ENCODE data around the gene FEM1A.
A peak's percentile ranks its signal among the peaks of the same experiment; 100 is the strongest.
"Not testable (repeated sequence)": the region's sequence is repeated elsewhere in the genome, so short reads cannot be mapped to it uniquely, and the experiment has no call there.

Gene FEM1A

DNA sequence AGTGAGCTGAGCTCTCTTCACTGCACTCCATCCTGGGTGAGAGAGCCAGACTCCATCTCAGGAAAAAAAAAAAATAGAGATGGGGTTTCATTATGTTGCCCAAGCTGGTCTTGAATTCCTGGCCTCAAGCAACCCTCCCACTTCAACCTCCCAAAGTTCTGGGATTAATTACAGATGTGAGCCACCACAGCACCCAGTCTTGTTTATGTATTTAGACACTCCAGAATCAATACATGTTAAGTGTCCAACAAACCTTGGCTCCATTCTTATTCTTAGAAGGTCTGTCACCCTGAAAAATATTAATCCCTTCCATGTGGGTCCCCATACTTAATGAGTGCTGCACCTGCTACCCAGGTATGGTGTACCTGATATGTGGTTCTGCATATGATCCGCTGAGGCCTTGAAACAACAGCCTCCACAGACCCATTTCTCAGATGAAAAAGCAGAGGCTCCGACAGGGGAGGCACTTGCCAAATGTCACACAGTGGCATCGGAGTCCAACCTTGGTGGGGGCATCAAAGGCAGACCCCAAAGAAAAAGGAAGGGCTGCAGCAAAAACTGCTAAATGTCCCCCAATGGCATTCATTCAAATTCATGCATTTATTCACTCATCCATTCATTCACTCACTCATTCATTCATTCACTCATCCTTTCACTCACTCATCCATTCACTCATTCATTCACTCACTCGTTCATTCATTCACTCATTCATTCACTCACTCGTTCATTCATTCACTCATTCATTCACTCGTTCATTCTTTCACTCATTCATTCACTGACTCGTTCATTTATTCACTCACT lies 23.3 kb downstream of the FEM1A start:
- no peak for FAIRE-seq

DNA sequence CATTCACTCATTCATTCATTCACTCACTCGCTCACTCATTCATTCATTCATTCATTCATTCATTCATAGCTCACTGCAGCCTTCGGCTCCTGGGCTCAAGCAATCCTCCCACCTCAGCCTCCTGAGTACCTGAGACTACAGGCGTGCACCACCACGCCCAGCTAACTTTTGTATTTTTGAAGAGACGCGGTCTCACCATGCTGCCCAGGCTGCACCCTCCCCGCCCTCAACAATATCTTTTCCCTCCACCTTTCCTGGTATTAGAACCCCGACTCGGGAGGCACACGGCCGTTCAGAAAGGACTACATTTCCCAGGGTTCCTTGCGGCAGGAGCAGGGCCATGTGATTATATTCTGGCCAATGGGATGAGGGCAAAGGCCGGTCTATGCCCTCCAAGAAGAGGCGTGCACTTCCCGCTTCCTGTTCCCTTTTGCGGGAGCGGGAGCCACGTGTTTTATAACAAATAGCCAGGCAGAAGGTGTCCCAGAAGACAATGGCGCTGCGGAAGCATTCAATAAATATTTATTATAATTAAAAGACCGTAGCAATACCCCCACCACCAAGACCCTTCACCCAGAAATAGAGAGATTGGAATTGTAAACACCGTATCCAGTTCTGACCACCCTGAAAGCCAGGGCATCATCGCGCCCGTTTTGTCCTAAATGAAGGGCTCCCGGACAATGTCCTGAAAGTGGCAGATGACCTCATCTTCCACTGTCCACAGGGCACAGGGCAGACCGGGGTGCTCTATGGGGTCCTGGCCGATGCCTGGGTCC lies 24.1 kb downstream of the FEM1A start:
- peak; percentile 93 for FAIRE-seq

DNA sequence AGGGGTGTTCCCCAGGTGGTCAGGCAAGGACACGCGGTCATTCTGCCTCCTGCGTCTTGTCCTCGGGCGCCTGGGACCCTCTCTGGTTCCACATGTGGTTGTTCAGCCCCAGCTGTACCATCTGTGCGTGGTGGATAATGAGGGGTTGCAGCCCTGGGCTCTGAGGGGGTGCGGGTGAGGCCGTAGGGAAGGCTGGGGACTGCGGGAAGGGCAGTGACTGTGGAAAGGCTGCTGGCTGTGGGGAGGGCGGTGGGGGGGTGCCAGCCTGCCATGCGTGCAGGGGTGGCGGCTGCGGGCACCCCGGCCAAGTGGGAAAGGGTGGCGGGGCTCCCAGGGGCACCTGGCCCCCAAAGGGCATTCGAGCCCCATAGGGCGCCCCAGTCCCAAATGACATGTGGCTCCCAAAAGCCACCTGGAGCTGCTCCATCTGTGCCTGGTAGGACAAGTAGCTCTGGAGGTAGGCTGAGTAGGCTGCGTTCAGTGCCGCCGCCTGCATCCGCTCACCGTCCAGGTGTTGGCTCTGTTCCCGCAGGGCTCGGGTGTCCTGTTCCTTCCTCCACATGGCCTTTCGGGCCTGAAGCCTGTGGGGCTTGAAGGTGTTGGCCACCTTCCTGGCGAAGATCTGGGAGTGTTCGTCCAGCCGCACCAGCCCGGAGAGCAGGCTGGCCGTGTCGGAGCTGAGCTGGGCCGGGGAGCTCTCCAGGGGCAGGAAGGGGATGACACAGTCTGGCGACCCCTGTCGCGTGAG lies 24.8 kb downstream of the FEM1A start:
- FAIRE-seq, result no peak

DNA sequence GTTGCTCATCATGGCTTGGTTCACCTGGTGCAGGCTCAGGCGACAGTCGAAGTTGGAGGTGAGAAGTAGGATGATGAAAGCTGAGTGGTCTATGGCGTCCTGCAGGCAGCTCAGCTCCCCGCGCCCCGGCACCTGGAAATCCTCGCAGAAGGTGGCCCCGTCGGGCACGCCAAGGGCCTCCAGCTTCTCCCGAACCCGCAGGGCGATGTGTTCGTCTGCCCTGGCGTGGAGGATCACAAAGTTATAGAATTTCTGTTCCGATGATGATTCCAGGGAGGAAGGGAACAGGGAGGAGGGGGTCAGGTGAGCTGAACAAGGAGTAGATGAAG lies 25.4 kb downstream of the FEM1A start:
- no peak for FAIRE-seq

DNA sequence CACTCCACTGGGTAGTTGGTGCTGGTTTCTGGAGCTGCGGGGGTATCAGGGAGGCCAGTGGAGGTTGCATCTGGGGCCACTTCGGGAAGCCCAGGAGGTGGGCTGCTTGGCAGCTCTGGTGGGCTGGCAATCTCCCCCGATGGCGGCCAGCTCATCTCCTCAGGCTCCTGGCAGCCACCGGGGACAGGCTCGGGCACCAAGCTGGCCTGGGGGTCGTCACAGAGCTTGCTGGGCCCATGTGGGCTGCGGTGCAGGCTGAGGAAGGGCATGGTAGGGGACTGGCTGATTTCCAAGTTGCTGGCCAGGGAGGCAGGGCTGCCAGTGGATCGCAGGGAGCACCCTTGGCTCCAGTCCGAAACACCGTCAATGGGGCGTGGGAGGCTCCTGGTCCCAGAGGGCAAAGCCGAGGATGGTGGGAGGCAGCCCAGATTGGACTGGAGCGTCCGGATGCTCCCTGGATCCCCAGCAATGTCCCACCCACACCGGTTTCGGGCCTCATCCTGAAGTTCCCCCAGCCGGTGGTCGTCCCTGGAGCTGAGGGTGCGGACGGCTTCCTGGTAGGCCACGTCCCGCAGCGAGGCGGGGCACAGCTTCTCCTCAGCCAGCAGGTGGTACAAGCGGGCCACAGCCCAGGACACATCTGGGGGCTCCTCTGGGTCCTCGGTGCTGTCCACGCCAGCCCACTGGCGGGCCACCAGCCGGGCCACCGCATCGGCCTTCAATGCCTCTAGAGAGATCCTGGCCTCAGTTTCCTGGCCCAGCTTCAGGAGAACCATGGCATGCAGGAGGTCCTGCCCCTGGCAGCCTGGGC lies 26.1 kb downstream of the FEM1A start:
- no peak for FAIRE-seq

DNA sequence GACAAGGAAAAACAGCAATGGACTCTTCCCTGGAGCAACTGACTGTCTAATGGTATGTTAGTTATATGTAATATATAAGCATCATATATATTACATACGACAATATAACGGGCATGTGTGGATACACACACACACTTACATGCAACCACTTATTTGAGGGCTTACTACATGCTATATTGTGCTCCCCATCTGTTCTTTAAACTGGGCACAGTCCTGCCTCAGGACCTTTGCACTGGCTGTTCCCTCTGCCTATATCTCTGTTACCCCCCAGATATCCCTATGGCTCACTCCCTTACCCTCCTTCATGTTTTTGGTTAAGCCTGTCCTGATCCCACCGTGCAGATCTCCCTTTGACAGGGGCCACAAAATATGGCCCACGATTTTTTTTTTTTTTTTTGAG lies 29.7 kb downstream of the FEM1A start:
- FAIRE-seq, result no peak

DNA sequence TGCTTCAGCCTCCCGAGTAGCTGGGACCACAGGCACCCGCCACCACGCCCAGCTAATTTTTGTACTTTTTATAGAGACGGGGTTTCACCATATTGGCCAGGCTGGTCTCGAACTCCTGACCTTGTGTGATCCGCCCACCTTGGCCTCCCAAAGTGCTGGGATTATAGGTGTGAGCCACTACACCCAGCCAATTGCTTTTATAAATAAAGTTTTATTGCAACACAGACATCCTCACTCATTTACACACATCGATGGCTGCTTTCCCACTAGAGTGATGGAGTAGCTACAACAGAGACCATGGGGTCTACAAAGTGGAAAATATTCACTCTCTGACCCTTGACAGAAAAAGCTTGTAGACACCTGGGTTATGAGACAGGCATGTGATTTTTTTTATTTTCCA lies 30.8 kb downstream of the FEM1A start:
- FAIRE-seq, result not testable (repeated sequence)

DNA sequence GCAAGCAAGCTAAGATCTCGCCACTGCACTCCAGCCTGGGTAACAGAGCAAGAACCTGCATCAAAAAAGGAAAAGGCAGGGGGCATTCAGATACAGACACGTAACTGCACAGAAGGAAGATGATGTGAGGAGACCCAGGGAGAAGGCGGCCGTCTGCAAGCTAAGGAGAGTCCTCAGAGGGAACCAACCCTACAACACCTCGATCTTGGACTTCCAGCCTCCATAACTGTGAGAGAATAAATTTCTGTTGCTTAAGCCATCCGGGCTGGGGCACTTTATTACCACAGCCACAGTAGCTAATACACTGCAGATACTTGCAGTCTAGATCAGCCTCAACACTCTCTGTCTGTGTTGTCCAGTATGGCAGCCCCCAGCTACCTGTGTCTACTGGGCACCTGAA lies 32.0 kb downstream of the FEM1A start:
- no peak for FAIRE-seq

DNA sequence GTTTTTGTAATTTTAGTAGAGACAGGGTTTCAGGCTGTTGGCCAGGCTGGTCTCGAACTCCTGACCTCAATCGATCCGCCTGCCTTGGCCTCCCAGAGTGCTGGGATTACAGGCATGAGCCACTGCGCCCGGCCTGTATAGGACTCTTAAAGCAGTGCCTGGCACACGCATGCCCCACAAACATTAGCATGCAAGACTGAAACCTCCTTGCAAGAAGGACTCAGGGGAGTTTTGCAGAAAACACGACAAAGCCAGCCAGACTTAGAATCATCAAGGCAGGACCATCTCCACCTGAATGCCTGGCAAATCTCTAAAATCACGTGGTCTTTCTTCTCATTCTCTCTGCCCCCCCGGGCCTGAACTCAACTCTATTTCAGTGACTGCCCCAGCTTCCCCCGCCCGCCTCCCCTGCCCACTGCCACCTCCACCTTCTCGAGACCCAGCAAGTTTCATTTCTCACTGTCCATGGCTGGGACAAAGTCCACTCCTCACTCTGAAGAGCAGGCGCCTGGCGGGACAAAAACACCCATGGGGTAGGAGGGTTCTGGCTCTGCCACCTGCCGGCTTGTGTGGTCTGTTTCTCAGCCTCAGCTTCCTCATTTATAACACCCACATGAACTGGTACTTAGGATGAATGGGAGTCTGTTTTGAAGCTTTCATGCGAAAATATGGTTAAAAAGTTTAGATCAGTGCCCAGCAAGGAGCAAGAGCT lies 37.6 kb downstream of the FEM1A start:
- no peak for FAIRE-seq

DNA sequence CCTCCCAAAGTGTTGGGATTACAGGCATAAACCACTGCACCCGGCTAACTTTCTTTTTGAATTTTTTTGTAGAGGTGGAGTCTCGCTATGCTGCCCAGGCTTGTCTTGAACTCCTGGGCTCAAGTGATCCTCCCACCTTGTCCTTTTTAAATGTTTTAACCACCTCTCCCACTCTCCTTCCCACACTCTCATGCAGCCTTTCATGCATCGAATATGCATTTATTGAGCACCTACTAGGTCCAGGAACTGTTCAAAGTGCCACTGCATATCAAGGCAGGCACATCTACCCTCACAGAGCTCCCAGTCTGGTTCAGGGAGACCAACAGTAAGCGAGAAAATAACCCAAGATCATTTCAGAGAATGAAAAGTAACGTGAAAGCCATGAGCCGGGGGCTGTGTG lies 38.8 kb downstream of the FEM1A start:
- no peak for FAIRE-seq

DNA sequence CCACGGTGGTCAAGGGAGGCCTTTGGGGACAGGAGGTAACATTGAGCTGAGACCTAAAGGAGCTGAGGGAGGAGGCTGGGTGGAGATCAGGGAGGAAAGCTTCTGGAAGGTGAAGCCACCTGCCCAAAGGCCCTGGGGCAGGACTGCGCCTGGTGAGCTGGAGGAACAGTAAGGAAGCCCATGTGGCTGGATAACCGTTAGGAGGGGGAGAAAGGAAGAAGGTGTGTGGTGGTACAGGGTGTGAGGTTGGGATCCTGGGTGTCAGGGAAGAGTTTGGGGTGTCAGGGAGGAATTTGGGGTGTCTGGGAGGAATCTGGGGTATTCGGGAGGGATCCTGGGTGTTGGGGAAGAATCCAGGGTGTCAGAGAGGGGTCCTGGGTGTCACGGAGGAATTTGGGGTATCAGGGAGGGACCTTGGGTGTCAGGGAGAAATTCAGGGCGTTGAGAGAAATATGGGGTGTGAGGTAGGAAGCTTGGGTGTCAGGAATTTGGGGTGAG lies 39.3 kb downstream of the FEM1A start:
- no peak for FAIRE-seq

DNA sequence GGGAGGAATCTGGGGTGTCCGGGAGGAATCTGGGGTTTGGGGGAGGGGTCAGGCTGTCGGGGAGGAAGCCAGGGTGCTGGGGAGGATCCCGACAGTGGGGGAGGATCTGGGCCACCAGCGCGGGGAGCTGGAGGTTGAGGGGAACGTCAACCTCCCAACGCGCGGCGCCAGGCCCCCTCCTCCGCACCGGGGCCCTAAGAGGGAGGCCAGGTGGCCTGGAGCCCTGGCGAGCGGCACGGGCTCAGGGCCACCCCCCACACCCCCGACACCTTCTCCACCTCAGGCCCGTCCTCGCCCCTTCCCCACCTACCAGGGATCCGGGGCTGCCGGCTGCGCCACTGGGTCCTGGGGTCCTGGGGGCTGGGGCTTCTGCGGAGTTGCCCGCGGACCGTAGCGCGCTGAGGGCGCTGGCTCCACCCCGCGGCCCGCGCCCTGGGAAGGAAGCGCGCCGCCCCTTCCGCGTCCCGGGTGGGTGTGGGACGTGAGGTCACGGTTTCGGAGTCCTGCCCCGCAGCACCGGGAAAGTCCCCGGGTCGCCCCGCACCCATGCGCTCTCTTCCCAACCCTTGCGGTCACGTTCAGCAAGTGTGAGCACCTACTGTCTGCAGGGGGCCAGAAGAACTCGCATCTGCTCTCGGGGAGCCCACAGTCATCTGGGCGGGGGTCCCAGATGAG lies 39.9 kb downstream of the FEM1A start, which contains the start of gene TICAM1:
Gene TICAM1, minus strand, starts transcription at position 409 of the 675 bp plus-strand sequence. CDS start 13,335 bp downstream, outside the sequence.
- no peak for FAIRE-seq

DNA sequence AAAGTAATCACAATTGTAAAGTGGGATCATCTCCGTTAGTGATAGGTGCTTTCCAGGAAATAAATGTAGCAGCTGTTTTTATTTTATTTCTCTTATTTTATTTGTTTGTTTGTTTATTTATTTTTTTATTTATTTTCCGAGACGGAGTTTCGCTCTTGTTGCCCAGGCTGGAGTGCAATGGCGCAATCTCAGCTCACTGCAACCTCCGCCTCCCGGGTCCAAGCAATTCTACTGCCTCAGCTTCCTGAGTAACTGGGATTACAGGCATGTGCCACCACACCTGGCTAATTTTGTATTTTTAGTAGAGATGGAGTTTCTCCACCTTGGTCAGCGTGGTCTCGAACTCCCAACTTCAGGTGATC lies 40.4 kb downstream of the FEM1A start:
- FAIRE-seq, result not testable (repeated sequence)

DNA sequence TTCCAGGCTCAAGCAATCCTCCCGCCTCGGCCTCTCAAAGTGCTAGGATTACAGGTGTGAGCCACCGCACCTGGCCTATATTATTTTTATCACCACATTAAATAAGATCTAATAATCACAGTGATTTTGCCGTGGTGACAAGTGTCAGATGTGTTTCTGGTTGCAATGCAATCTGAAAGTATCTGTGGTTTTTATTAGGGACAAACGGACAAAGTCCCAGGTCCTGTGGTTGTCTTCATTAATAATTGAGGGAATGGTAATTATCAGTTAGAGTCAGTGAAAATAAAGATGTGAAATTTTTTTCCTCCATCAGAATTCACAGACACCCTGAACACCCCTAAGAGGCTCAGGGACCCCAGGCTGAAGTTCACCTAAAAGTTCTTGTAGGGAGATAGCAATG lies 41.2 kb downstream of the FEM1A start:
- no peak for FAIRE-seq

DNA sequence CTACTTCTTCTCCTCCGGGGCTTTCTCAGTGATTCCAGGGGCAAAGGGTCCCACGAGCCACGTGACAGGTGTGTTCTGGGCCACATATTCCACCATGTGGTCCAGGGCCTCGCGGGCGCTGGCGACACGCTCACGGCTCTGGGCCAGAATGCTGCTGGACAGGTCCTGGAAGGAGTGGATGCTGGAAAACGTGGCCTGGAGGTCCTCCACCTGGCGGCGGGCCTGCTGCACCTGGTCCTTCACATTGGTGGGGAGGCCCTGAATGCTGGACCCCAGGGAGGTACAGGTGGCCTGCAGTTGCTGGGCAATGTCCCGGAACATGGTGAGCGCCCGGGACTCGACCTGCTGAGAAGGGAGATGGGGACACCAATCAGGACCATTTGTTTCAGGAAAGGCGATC lies 47.7 kb downstream of the FEM1A start:
- FAIRE-seq, result no peak

DNA sequence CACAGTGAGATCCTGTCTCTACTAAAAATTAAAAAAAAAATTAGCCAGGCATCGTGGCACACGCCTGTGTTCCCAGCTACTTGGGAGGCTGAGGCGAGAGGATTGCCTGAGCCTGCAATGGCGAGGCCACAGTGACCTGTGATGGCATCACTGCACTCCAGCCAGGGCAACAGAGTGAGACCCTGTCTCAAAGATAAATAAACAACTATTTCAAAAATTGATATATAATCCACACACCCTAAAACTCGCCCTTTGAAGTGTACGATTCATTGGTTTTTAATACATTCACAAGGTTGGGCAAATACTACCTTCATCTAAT lies 52.1 kb downstream of the FEM1A start:
- FAIRE-seq, result no peak

DNA sequence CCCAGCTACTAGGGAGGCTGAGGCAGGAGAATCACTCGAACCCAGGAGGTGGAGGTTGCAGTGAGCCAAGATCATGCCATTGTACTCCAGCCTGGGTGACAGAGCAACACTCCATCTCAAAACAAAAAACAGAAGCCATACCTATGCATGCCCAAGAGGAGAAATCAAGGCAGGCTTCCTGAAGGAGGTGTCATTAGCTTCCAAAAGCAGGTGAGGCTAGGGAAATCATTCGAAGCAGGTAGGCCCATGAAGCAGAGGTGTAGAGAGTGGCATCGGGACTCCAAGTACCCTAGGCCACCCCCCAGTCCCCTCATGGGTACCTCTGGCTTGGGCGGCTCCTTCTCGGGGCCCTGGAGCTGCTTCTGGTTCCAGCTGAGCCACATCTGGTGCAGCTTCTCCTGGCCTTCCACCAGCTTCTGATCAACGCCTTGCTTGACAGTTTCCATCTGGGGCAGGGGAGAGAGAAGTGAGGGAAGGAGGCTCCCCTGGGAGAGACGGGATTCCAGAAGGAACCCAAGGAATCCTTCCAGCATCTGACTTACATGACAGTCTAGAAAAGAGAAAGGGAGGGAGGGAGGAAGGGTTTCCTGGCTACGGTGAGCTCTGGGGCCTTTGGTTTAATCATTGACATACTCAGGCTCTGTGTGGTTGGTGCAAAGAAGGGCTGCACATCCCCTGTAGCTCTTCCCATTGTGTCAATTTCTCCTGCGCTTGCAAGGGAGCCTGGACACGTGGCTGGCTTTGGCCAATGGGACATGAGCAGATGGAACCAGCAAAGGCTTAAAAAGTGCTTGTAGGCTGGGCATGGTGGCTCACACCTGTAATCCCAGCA lies 53.0 kb downstream of the FEM1A start:
- FAIRE-seq, result no peak

DNA sequence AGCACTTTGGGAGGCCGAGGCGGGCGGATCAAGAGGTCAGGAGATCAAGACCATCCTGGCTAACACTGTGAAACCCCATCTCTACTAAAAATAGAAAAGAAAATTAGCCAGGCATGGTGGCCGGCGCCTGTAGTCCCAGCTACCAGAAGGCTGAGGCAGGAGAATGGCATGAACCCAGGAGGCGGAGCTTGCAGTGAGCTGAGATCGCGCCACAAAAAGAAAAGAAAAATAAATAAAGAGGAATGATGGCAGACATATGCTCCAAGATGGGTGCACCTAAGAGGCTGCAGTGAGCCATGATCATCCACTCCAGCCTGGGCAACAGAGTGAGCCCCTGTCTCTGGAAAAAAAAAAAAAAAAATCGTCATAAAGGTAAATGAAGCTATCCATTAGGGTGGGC lies 54.4 kb downstream of the FEM1A start:
- FAIRE-seq, result not testable (repeated sequence)

DNA sequence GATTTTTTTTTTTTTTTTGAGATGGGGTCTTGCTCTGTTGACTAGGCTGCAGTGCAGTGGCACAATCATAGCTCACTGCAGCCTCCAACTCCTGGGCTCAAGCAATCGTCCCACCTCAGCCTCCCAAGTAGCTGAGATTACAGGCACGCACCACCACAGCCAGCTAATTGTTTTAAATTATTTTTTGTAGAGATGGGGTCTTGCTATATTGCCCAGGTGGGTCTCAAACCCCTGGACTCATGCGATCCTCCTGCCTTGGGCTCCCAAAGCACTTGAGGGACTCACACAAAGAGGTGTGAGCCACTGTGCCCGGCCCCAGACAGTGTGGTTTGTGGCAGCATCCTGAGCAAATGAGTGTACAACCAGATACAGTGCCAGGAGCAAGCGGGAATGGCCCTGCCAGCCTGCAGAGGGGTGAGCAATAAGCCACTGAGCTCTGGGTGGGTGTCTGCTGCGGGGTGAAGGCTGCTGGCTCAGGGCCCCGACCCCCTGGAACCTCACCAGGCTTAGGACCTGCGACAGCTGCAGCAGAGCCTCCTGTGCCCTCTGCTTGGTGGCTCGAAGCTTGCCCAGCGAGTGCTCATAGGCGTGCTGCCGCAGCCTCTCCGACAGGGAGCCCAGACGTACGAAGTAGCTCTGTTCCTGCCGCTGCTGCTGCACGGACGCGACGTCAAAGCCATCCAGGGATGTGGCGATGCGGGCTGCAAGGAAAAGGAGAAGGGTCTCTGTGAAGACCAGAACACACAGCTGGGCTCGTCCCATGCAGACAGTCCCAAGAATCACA lies 55.8 kb downstream of the FEM1A start:
- FAIRE-seq, result no peak

DNA sequence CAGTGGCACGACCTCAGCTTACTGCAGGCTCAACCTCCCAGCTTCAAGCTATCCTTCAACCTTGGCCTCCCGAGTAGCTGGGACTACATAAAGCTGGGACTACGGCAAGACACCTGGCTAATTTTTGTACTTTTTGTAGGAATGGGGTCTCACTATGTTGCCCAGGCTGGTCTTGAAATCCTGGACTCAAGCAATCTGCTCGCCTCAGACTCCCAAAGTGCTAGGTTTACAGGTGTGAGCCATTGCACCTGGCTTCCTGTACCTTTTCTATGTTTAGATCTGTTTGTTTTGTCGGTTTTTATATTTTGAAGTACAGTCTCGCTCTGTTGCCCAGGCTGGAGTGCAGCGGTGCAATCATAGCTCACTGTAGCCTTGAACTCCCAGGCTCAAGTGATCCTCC lies 57.5 kb downstream of the FEM1A start:
- FAIRE-seq, result no peak

Data from TTC549 (cell line).